HL-60 (cell line): ENCODE data around the gene PTPN3.

ENCODE experiments used
- DNase-seq, 2 experiments: peaks; one replicate each; pipeline ENCODE4 v3.0.0-alpha.2; 2010 to 2020; ENCODE audit warnings: low read depth in 1 of 2, low spot score in 1 of 2
- H3K27ac ChIP-seq: fragments of 250-450 bp; sonication (Bioruptor Pico); replicated peaks from 2 replicates; pipeline ENCODE4 v1.5.1; 2020; ENCODE audit warnings: mild to moderate bottlenecking, moderate library complexity
- H3K27me3 ChIP-seq: fragments of 250-450 bp; sonication (Bioruptor Pico); 2 replicates; pipeline ENCODE4 v1.5.1; 2021; ENCODE audit warnings: mild to moderate bottlenecking, moderate library complexity; ENCODE audit not compliant: insufficient read depth, poor library complexity, severe bottlenecking
- H3K4me3 ChIP-seq: replicated peaks from 2 replicates; pipeline ENCODE4 v1.5.1; 2011; ENCODE audit warnings: mild to moderate bottlenecking, control low read depth, low read length; ENCODE audit not compliant: insufficient read depth
- CTCF ChIP-seq: IDR thresholded peaks from one replicate; pipeline ENCODE4 v1.5.1; 2011; ENCODE audit warnings: low read length, control low read depth, inconsistent platforms; ENCODE audit not compliant: insufficient read depth
- GABPA ChIP-seq: IDR thresholded peaks from 2 replicates; pipeline ENCODE4 v1.6.1; 2012; ENCODE audit warnings: low read depth
- POLR2AphosphoS5 ChIP-seq: IDR thresholded peaks from 2 replicates; pipeline ENCODE4 v1.6.1; 2012; ENCODE audit warnings: low read depth
- REST ChIP-seq: IDR thresholded peaks from 2 replicates; pipeline ENCODE4 v1.6.1; 2012; ENCODE audit warnings: low read depth; ENCODE audit not compliant: insufficient replicate concordance
- SPI1 ChIP-seq: IDR thresholded peaks from 2 replicates; pipeline ENCODE4 v1.6.1; 2012; ENCODE audit warnings: low read depth, mild to moderate bottlenecking, borderline replicate concordance

Gene PTPN3

GRCh38 chr9:109493648-109494047, 4.5 kb downstream of the PTPN3 start:
- no peak overlapping the region for H3K27ac ChIP-seq
- no peak overlapping the region for H3K4me3 ChIP-seq
- TF ChIP-seq POLR2AphosphoS5 = no peak
- TF ChIP-seq SPI1 = no peak
- TF ChIP-seq REST = no peak
- TF ChIP-seq CTCF = no peak
- TF ChIP-seq GABPA = no peak
- DNase-seq = no peak
- H3K27me3 ChIP-seq = peaks cover 17% of the 10 kb centered on the region

GRCh38 chr9:109491590-109491989, 6.5 kb downstream of the PTPN3 start:
- TF ChIP-seq CTCF (no peak), SPI1 (no peak), GABPA (no peak), POLR2AphosphoS5 (no peak)
- no peak overlapping the region for H3K4me3 ChIP-seq
- peaks cover 8% of the 10 kb centered on the region for H3K27me3 ChIP-seq
- DNase-seq = no peak
- no peak overlapping the region for H3K27ac ChIP-seq

- Histone ChIP-seq H3K27me3 (peaks cover 5% of the 10 kb centered on the region), H3K4me3 (no peak overlapping the region), H3K27ac (no peak overlapping the region)
- TF ChIP-seq POLR2AphosphoS5 = no peak
- TF ChIP-seq GABPA = no peak
- no peak for TF ChIP-seq SPI1
- no peak for TF ChIP-seq CTCF
- no peak for TF ChIP-seq REST
- no peak for DNase-seq
Measured at GRCh38 chr9:109488791-109489492, 9.2 kb downstream of the PTPN3 start.

GRCh38 chr9:109488351-109488750, 9.8 kb downstream of the PTPN3 start:
- DNase-seq = no peak
- Histone ChIP-seq H3K27ac (no peak overlapping the region), H3K27me3 (peaks cover 4% of the 10 kb centered on the region), H3K4me3 (no peak overlapping the region)
- no peak for TF ChIP-seq SPI1
- TF ChIP-seq REST = no peak
- TF ChIP-seq POLR2AphosphoS5 = no peak
- TF ChIP-seq GABPA = no peak
- no peak for TF ChIP-seq CTCF
